Tibial artery (tissue), 4 donors: ENCODE measurements around the gene TEK.

Experiments
- DNase-seq, 2 donors: peaks; one replicate each; pipeline ENCODE4 v3.0.0-alpha.2; 2019
- H3K27ac ChIP-seq, 2 donors: fragments of 200-600 bp; sonication (generic) in 1 of 2; 1 replicate in 1 of 2; 2 replicates in 1 of 2; pipeline ENCODE4 v1.5.1; 2018 to 2019; ENCODE audit warnings: mild to moderate bottlenecking in 1 of 2
- H3K27me3 ChIP-seq, 2 donors: fragments of 200-600 bp; sonication (generic) in 1 of 2; one replicate each; pipeline versions ENCODE4 v1.5.1 to v1.6.0; 2016 to 2019
- H3K36me3 ChIP-seq, 3 donors: fragments of 200-600 bp; sonication (generic) in 2 of 3; one replicate each; pipeline ENCODE4 v1.5.1; 2016 to 2019; ENCODE audit warnings: mild to moderate bottlenecking in 2 of 3
- H3K4me1 ChIP-seq, 4 donors: fragments of 200-600 bp; sonication (generic) in 2 of 4; 1 replicate in 3 of 4; 2 replicates in 1 of 4; pipeline ENCODE4 v1.5.1; 2016 to 2019
- H3K4me3 ChIP-seq, 2 donors: fragments of 200-600 bp; sonication (generic) in 1 of 2; 1 replicate in 1 of 2; 2 replicates in 1 of 2; pipeline ENCODE4 v1.5.1; 2018 to 2019; ENCODE audit warnings: mild to moderate bottlenecking in 2 of 2
- H3K9me3 ChIP-seq, 3 donors: fragments of 200-600 bp; sonication (generic) in 1 of 3; one replicate each; pipeline ENCODE4 v1.5.1; 2016 to 2019
- CTCF ChIP-seq, 2 experiments: fragments of 200-600 bp in 1 of 2; fragments of 450-650 bp in 1 of 2; IDR thresholded peaks; one replicate each; pipeline ENCODE4 v1.5.1; 2017 to 2019; ENCODE audit warnings: antibody characterized with exemption in 2 of 2, mild to moderate bottlenecking in 1 of 2, moderate library complexity in 1 of 2
- intact Hi-C: fragments of 100-400 bp; cut with DNase I; formaldehyde crosslinking; loops from one replicate; pipeline ENCODE4 v1.15.0; 2023; ENCODE audit warnings: low total_unique reads

TEK gene

GRCh38 chr9:27109621-27110020 lies 596 bp downstream of the TEK start:
- peaks cover 0 to 6% (median 2%) of the 10 kb centered on the region in 4 donors for H3K4me1 ChIP-seq
- H3K27ac ChIP-seq, result no peak overlapping the region
- no peaks in the 10 kb centered on the region for H3K9me3 ChIP-seq
- no peaks in the 10 kb centered on the region for H3K27me3 ChIP-seq
- H3K4me3 ChIP-seq, result peak overlapping the region; percentile 28 to 34
- intact Hi-C loops, result no loop called here
- no peak for DNase-seq
- no peak for TF ChIP-seq CTCF (IDR thresholded peaks at IDR 0.05)
- no peaks in the 10 kb centered on the region for H3K36me3 ChIP-seq

- Histone ChIP-seq H3K4me3 (peak overlapping the region; percentile 1 to 28), H3K27me3 (no peaks in the 10 kb centered on the region), H3K9me3 (no peaks in the 10 kb centered on the region), H3K27ac (no peak overlapping the region), H3K4me1 (peaks cover 0 to 6% (median 2%) of the 10 kb centered on the region in 4 donors), H3K36me3 (no peaks in the 10 kb centered on the region)
- DNase-seq, result no peak
- TF ChIP-seq CTCF (IDR thresholded peaks at IDR 0.05), result no peak
- intact Hi-C loops, result no loop called here
These were observed 1.2 kb downstream of the TEK start for GRCh38 chr9:27110181-27110580.

- H3K4me1 ChIP-seq, result peaks cover 0 to 6% (median 2%) of the 10 kb centered on the region in 4 donors
- no peaks in the 10 kb centered on the region for H3K36me3 ChIP-seq
- no peak overlapping the region for H3K4me3 ChIP-seq
- intact Hi-C loops, result no loop called here
- TF ChIP-seq CTCF (IDR thresholded peaks at IDR 0.05), result no peak
- no peak overlapping the region for H3K27ac ChIP-seq
- no peaks in the 10 kb centered on the region for H3K27me3 ChIP-seq
- no peaks in the 10 kb centered on the region for H3K9me3 ChIP-seq
- no peak for DNase-seq
These were observed 3.2 kb downstream of the TEK start for GRCh38 chr9:27112235-27112634.

GRCh38 chr9:27117489-27118135 lies 8.6 kb downstream of the TEK start:
- no peak overlapping the region for H3K27ac ChIP-seq
- H3K4me1 ChIP-seq, result peaks cover 0 to 18% (median 2%) of the 10 kb centered on the region in 4 donors
- peak; percentile 54 to 76 for DNase-seq
- H3K9me3 ChIP-seq, result no peaks in the 10 kb centered on the region
- no peaks in the 10 kb centered on the region for H3K27me3 ChIP-seq
- H3K36me3 ChIP-seq, result no peaks in the 10 kb centered on the region
- TF ChIP-seq CTCF (IDR thresholded peaks at IDR 0.05), result no peak
- intact Hi-C loops, result no loop called here
- no peak overlapping the region for H3K4me3 ChIP-seq

- no peaks in the 10 kb centered on the region for H3K27me3 ChIP-seq
- peaks cover 0 to 18% (median 2%) of the 10 kb centered on the region in 4 donors for H3K4me1 ChIP-seq
- intact Hi-C loops, result no loop called here
- H3K27ac ChIP-seq, result no peak overlapping the region
- no peak for TF ChIP-seq CTCF (IDR thresholded peaks at IDR 0.05)
- H3K9me3 ChIP-seq, result no peaks in the 10 kb centered on the region
- H3K4me3 ChIP-seq, result no peak overlapping the region
- no peaks in the 10 kb centered on the region for H3K36me3 ChIP-seq
- DNase-seq, result no peak
These were observed 9.9 kb downstream of the TEK start for GRCh38 chr9:27118916-27119315.
